HG03378 (cell line): ENCODE results near the gene MRPS14.
"Not testable (repeated sequence)": the region's sequence is repeated elsewhere in the genome, so short reads cannot be mapped to it uniquely, and the experiment has no call there.

Experiments
- ATAC-seq: cut with Tn5 transposase; IDR thresholded peaks from one replicate; pipeline ENCODE4 v1.9.1; 2021; ENCODE audit warnings: mild to moderate bottlenecking, moderate library complexity; ENCODE audit not compliant: unreplicated experiment

Gene MRPS14

GRCh38 chr1:175024773-175025172, 1.5 kb upstream of the MRPS14 start:
- no peak for ATAC-seq

GRCh38 chr1:175023922-175024242, 657 bp upstream of the MRPS14 start:
- ATAC-seq: not testable (repeated sequence)

- ATAC-seq: no peak
These were observed 3.7 kb downstream of the MRPS14 start for GRCh38 chr1:175019524-175019923.

DNA sequence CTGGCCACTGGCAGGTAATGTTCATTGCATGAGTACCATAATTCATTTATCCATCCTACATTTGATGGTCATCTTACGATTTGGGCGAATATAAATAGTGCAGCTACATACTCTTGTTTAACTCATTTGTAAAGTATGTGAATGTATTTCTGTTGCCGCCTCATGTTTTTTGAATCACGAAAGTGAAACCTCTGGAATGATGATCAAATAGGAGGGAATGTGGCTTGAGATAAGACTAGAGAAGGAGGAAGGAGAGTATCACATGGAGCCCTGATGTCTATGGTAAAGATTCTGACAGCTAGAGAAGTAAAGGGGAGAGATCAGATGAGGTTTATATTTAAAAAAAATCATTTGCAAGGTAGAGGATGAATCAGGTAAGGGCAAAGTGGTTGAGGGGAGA, 8.0 kb downstream of the MRPS14 start:
- no peak for ATAC-seq

GRCh38 chr1:175013445-175013844, 9.8 kb downstream of the MRPS14 start:
- ATAC-seq: no peak

DNA sequence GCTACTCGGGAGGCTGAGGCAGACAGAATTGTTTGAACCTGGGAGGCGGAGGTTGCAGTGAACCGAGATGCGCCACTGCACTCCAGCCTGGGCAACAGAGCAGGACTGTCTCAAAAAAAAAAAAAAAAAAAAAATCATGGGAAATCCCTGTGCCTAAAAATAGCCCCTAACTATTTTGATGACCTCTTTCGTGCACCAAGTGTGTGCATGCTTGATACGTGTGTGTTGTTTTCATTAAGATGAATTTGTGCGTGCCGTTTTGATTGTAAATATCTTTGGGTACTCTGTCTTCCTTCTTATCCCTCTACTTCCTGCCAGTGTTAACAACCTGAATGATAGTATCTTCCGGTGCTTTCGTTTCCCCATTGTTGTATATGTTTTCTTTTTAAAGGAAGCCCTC, 13.7 kb downstream of the MRPS14 start:
- no peak for ATAC-seq

GRCh38 chr1:175005085-175005783, 18.0 kb downstream of the MRPS14 start:
- no peak for ATAC-seq

DNA sequence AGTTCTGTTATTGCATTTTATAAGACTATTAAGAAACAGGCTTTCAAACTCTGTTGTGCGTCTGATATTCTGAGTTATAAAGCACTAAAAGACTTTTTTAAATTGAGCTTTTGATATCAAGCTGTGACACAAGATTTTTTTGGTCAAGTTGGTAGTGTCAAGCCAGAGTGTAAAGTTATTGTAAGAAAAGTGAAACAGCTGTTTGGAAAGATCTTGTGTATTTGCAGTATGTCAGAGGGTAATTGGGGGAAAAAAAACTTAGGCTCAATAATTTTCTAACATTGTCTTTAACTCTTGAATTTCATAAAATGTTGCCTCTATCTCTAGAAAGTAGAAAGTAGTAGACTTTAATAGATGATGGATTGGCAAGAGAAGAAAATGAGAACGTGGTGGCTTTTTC, 19.7 kb downstream of the MRPS14 start:
- ATAC-seq: no peak

GRCh38 chr1:175002910-175003517, 20.2 kb downstream of the MRPS14 start:
- no peak for ATAC-seq

GRCh38 chr1:175000697-175001187, 22.5 kb downstream of the MRPS14 start:
- no peak for ATAC-seq

DNA sequence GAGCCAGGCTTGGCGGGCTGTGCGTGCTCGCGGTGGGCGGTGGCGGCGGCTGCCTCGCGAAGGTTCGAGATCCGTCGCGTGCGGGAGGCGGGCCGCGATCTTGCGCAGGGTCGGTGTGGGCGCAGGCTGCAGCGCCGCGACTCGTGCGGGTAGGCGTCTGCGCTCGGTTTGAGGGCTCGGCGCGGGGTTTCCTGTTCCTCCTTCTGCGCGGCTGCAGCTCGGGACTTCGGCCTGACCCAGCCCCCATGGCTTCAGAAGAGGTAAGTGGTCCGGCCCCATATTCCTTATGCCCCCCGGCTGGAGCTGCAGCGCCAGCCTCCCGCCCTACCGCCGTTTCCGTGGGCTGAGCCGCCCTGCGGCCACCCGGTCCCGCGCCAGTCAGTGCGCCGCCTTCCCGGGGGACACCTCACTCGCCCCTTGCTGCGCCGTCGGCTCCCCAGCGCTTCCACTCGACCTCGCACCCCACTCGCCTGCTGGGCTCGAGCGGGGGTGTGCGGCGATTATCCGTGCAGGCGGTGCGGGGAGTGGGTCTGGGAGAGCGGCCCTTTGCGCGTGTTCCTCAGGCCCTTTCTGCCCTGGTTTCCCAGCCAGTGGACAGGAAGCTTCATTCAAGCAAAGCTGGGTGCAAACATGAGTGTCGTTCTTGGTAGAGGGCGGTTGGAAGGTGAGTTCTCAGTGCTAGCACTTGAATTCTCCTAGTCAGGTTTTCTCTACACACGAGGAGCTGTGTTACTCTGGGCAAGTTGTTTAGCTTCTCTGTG, 23.1 kb downstream of the MRPS14 start, which contains the start of gene CACYBP:
Gene CACYBP, plus strand, starts transcription at position 12 of the 761 bp plus-strand sequence. Its CDS starts 234 bp downstream, at position 246.
- ATAC-seq: peak; percentile 1

DNA sequence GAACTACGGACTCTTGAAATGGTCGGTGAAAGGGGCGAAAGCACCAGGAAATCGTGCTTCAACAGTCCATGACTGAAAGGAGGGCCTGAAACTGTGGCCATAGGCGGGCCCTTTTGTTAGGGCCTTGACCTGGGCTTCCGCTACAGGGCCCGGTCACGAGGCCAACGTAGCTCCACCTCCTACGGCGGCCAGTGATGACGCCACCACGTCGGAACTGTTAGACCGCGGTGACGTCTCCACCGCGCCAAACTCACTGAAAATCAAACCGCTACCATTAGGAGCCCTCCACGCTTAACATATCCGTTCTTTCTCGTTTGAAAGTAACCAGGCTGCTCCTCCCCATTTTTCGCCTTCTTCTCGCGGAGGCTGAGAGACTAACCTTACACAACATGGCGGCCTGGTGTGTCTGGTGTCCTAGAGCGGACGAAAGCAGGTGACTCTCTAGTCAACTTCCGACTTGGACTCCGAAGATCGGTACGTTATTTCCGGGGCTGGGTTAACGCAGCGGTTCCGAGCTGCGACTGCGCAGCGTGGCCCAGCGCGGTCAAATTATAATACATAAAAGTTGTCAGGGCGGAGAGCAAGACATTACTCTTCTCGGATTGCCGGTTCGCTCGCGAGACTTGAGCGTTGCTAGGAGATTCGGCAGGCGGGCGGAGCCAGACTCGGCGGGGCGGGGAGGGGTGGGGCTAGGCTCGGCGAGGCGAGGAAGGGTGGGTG, 23.8 kb downstream of the MRPS14 start:
- ATAC-seq: peak; percentile 79

DNA sequence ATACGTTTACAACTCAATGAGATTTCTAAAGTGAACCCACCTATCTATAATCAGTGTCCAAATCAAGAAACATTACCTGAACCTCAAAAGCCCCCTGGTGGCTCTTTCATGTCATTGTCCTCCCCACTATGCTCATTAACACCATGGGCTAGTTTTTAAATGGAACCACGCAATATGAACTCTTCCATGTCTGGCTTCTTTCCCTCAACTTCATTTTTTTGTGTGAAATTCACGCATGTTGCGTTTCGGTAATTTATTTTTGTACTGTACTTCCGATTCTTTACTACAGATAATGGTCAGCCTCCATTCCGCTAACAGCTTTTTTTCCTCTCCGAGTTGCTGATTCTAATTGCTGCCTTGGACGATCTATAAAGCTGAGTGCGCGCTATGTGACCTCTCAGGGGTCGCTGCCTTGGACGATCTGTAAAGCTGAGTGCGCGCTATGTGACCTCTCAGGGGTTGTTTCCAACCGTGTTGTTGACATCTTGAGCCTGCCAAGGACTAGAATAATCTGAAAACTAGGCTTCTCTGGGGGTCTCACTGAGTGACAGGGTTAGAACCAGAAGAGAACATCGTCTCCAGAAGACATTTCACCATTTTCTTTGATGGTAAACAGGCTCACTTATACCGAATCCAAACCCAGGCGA, 24.5 kb downstream of the MRPS14 start:
- peak; percentile 26 for ATAC-seq

DNA sequence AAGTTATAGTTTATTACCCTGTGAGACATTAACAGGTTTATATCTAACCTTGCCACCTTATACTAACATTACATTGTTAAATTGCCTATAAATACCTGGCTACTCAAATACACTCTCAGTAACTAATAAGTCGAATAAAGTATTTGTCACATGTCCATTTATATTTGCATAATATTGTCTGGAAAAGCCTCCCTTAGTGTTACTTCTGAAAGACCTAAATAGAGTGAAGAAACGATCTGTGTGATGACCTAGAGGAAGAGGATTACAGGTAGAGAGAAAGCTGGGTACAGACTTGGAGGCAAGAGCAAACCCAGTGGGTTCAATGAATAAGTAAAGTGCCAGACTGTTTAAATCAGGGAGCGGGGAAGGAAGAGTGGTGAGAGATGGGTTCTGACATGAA, 26.2 kb downstream of the MRPS14 start:
- no peak for ATAC-seq

DNA sequence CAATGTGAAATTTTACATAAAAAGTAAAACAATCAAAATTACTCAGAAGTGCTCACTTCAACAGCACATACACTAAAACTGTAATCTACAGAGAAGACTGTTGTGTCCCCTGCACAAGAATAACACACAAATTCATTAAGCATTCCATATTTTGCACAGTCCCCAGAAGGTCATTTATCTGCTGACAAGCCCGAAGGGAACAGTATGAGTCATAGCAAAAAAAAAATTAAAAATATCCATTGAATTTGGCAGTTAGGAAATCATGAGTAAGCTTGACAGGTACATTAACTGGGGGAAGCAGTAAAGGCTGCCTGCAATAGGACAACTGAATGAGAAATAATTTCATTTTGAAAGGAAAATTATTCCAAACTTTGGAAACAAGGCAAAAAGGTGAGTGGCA, 26.7 kb downstream of the MRPS14 start:
- no peak for ATAC-seq

GRCh38 chr1:174995916-174996315, 27.3 kb downstream of the MRPS14 start:
- no peak for ATAC-seq

DNA sequence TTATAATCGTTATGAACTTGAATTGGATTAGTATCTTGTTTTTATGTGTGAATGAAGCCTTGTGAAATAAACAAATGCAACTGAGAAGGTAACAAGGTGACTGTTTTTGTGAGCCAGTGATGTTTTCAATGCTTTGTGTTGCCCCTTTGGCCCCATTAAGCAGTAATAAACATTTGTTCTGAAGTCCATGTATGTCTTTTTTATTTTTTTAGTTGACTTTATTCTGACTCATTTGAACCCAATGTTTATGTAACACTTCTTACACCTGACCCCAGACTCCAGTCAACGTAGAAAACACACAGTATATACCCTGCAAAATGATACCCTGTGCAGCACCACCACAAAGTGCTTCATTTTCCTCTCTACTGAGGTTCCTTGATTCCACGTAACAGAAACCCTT, 28.1 kb downstream of the MRPS14 start:
- ATAC-seq: no peak

DNA sequence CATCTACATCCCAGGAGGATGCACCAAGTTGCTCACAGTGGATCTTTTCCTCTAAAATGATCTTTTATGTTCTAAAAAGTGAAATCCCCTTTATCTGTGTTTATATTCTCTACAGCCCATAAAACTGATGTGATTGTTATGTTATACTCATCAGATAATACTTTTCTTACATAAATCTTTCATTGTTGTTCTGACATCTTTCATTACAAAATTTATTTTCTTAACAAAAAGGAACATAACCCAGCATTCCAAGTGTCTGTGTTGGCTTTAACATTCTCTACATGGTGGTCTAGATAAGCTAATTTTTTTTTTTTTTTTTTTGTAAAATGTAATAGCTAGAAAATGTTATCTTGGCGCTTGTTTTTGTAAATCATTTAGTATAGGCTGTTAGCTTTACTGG, 31.8 kb downstream of the MRPS14 start:
- ATAC-seq: no peak

DNA sequence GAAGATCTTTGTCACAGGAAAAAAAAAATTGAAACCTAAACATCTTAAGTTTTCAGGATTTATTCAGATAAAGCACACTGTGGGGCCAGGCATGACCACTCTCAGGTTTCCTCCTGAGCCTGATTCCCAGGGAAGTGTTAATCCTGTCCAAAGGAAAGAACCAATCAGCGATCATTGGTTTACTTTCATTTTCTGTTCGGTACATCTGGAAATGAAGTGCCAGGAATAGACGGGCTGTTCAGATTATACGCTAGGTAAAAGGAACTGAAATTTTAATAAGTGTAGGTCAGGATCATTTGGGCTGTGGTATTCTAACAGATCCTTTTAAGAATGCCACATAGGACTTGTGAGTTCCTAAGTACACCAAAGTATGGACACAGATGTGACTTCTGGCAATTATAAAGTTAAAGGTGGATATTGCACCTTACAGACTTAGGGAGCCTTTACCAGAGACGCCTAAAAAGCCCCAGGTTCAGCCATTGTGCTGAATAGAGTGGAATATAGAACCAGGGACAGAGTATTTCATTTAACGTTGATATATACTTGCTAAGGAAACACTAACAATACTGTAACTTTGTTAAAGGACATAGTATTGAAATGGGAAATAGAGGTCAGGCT, 32.7 kb downstream of the MRPS14 start:
- ATAC-seq: no peak

DNA sequence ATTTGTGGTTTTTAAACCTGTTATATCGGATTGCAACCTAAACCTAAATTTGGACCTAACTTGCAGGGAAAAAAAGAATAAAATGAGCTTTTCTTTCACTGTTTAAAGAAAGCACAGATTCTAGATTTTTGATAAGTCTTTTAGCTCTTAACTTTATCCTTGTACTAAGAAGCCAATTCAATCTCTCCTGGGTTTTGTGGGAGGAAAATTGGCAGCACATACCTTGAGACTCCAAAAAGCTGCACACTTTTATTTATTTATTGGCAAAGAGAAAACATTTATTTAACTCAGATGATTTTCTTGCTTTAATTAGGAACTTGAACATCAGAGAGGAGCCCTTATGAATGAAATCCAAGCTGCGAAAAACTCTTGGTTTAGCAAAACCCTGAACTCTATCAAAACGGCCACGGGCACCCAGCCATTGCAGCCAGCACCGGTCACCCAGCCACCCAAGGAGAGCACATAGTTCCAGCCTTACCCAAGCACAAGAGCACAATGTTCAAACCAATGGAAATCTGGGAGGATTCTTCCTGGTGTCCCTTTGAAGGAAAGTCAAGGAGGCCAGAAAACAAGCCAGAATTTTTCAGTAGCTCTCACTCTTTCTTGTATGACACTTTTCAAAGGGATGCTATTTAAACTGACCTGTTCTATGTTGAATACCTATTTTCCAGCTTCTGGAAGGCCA, 33.5 kb downstream of the MRPS14 start:
- no peak for ATAC-seq
